Loucy (cell line): ENCODE measurements around the gene MGMT.

Experiments
- EZH2phosphoT487 ChIP-seq: fragments of 200-600 bp; IDR thresholded peaks from 2 replicates; pipeline ENCODE4 v1.6.1; 2018; ENCODE audit warnings: antibody characterized with exemption, mild to moderate bottlenecking, moderate library complexity, borderline replicate concordance
- TF ChIP-seq, protein P1 (sequence below): fragments of 200-600 bp; sonication (generic); conservative IDR thresholded peaks from 2 replicates; pipeline ENCODE4 v1.5.1; 2014; ENCODE audit warnings: mild to moderate bottlenecking, antibody characterized with exemption, low read length

DNA sequence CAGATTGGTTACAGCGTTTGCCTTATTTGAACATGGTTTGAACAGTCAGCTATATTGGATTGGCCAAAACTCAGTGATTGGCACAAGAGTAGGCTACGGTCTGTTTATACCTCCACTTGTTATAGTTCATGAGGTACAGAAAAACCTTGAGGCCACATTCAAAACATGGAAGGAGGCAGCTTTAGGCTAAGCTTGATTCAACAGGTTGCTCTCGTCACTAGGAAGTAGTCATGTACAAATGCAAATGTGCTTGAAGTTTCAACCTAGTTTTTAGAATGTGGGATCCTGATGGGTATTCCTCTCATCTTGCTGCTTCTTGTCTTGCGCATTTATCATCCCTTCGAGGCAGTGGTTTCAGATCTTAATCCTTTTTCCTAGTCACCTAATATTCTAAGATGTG lies 132.1 kb downstream of the MGMT start:
- TF ChIP-seq, protein P1, sequence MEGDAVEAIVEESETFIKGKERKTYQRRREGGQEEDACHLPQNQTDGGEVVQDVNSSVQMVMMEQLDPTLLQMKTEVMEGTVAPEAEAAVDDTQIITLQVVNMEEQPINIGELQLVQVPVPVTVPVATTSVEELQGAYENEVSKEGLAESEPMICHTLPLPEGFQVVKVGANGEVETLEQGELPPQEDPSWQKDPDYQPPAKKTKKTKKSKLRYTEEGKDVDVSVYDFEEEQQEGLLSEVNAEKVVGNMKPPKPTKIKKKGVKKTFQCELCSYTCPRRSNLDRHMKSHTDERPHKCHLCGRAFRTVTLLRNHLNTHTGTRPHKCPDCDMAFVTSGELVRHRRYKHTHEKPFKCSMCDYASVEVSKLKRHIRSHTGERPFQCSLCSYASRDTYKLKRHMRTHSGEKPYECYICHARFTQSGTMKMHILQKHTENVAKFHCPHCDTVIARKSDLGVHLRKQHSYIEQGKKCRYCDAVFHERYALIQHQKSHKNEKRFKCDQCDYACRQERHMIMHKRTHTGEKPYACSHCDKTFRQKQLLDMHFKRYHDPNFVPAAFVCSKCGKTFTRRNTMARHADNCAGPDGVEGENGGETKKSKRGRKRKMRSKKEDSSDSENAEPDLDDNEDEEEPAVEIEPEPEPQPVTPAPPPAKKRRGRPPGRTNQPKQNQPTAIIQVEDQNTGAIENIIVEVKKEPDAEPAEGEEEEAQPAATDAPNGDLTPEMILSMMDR, result no peak
- TF ChIP-seq EZH2phosphoT487, result no peak
